VCaP (cell line): ENCODE measurements around the gene TANC2.

Source experiments
- H3K27ac ChIP-seq: fragments of 450-650 bp; 2 replicates; pipeline ENCODE4 v1.5.1; 2017
- CTCF ChIP-seq: fragments of 450-650 bp; conservative IDR thresholded peaks from 2 replicates; pipeline ENCODE4 v1.5.1; 2017; ENCODE audit warnings: mild to moderate bottlenecking, moderate library complexity

Gene TANC2

GRCh38 chr17:63001689-63002394 lies 35.8 kb downstream of the TANC2 start:
- H3K27ac ChIP-seq: no peak overlapping the region
- no peak for TF ChIP-seq CTCF

GRCh38 chr17:63002625-63003024 lies 36.6 kb downstream of the TANC2 start:
- H3K27ac ChIP-seq: no peak overlapping the region
- no peak for TF ChIP-seq CTCF

- no peak for TF ChIP-seq CTCF
- H3K27ac ChIP-seq: no peak overlapping the region
Measured at GRCh38 chr17:63015824-63016223, 49.8 kb downstream of the TANC2 start.
